Epidermal melanocyte (primary cell): ENCODE measurements around the gene HABP2.

Source experiments
- DNase-seq: peaks from one replicate; pipeline ENCODE4 v3.0.0; 2011; ENCODE audit warnings: low spot score; ENCODE audit not compliant: insufficient read length

Gene HABP2

DNA sequence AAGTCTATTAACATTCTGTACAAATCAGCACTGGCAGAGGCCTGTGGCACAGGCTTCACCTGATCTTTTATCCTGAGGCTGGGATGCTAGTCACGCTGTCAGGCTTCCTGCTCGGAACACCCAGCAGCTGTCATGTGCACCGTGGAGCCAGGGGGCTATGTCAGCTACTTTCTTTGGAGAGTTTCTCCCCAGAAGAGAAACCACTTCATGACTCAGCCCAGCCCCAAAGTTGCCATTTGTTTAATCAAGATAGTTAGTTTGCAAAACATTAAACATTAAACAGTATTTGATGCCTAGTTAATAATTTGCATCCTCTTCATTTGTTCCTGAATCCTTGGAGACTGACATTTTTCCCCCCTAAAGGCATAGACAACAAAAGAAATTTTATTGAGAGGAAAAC lies at the start of gene HABP2:
Gene HABP2 (plus strand): TSS at position 353 of the 400 bp plus-strand sequence. CDS start 69 bp downstream, outside the sequence.
- no peak for DNase-seq

DNA sequence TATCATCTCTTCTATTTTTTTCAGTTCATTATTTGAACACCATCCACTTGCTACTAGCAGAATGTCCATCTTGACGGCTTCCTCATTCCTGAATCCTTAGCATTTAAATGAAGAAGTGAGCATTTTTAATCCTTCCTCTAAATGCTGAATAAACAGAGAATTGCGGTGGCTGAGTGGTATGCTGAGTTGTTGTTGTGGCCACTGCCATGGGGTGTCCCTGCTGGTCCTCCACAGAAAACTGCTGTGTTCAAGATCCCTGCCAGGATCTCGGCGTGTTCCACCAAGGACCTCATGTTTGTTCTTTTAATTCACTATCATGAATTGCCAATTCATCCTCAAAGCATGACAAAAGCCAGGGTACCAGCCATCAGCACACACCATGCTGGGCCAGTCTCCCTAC lies 48.9 kb upstream of the HABP2 start:
- no peak for DNase-seq

DNA sequence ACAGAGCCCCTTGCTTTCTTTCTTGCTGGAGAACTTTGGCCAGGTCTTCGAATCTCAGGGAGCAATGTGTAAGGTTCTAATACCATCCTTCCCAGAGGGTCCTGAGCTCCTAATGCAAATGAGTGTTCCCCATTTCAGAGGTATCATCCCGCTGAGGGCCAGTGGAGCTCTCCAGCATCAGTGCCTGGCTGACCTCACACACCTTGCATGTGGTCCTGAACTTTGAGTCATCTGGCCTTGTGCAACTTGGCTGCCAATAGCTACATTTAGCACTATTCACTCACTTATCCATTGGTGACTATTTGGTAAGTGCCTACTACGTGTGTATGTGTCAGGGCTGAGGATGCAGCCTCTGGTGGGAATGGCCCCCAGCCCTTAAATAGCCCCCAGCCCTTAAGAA lies 48.4 kb upstream of the HABP2 start:
- DNase-seq = no peak

DNA sequence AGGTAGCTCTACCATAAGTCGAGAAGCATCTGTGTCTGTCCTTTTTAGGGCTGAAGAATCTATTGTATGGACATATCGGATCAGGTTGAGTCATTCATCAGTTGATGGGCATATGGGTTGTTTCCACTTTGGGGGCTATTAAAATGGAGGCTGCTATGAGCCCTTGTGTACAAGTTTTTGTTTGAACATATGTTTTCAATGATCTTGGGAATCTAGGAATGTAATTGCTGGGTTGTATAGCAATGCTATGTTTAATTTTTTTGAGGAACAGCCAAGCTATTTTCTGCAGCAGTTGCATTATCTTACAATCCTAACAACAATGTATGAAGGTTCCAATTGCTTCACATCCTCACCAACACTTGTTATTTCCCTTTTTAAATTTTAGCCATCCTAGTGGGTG lies 46.4 kb upstream of the HABP2 start:
- DNase-seq = no peak

DNA sequence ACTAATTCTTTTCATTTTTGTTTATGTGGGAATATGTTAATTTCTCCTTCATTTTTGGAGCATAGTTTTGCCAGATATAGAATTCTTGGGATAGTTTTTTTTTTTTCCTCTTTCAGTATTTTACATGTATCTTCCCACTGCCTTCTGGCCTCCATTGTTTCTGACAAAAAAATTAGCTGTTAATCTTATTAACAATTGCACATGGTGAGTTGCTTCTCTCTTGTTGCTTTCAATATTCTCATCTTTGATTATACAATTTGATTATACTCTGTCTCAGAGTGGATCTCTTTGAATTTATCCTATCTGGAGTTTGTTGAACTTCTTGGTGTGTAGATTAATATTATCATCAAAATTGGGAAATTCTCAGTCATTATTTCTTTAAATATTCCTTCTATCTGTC lies 41.4 kb upstream of the HABP2 start:
- no peak for DNase-seq

DNA sequence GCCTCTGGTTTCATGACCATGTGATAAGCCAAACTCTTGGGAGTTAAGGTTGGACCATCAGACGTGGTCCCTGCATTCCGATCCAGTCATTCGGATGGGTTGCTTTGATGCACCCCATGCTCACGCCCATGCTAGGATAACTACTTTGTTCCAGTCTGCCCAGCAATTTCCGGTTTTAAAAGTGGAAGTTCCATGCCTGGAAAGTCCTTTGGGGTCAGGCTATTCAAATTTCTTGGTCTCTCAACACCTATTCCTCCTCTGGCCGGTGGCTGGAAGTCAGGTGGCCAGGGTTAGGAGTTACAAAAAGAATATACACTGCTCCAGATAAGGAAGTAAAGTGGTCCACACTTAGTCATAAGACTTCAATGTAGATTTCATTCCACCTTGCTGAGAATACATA lies 37.7 kb upstream of the HABP2 start:
- DNase-seq = no peak

DNA sequence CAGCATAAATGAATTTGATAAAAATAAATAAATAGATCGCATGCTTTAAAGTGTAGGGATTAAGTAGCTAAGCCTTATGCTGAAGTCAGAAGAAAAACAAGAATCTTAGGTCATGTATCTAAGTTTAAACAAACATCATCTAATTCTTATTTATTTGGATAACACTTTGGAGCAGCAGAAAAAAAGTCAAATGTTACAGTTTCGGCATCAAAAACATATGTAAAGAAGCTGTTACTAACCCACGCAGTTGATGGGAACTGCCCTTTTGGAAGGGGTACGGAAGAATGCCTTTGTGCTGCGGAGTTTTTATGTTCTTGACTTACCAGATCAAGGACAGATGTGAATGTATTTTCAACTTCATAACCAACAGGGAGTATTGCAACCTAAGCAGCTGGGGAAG lies 37.3 kb upstream of the HABP2 start:
- no peak for DNase-seq

DNA sequence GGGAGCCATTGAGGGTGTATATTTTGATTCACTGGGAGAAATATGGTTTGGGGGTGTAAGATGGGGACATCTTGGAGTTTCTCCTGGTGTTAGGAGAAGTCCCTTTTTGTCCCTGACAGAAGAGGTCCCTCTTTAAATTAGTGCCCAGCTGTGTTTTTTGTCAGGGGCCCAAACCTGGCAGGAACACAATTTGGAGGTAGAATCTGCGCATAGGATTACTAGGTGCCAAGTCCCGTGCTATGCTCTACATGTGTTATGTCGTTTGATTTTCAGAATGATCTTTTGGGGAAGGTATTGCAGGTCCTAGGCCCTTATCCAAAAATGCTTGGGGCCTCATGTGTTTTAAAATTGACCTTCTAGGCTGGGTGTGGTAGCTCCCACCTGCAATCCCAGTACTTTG lies 36.8 kb upstream of the HABP2 start:
- DNase-seq = no peak

DNA sequence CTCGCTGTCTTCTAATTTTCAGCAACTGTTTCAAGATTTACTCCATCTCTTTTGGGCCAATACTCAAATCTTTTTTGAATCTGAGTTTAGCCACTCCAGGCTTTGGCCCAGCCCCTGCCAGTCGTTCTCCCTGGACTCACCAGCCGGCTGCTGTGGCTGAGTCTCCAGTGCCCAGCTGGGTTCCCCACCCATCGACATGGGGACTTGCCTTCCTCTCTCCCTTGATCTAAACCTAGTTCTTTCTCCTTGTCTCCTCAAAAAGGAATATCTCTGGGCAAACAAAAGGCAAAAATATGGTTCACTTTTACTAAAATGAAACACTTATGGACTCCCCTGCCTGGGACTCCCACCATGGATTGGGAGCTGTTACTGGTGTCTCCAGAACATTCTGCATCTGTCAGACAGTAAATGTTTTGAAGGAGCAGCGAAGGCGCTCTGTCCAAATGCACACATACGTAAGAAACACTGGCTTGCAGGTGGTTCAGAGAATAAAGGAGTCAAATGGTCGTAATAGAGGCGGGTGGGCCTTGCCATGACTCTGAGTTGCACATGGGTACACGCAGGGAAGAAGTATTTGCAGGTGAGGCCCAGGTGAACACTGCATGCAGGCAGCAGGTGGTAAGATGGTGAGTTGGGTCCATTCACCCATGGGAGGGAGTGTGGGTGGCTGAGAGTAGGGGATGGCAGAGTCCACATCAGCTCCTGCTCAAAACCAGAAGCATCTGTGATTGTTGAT lies 35.5 kb upstream of the HABP2 start:
- no peak for DNase-seq

DNA sequence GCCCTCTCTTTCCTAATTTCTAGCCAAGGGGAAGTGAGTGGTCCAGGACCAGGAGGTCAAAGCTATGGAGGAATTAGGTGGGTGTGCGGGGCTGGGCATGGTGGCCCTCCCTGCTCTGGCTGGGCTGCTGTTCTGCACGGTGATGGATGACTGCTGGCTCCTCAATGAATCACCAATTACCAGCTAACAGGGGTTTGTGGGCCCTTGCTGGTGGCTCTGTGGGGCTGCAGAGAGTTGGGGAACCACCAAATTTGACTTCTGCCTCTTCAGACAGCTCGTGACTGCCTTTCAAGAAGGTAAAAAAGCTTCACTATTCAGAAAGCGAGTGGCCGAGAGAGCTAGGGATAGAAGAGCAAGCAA lies 35.0 kb upstream of the HABP2 start:
- no peak for DNase-seq

DNA sequence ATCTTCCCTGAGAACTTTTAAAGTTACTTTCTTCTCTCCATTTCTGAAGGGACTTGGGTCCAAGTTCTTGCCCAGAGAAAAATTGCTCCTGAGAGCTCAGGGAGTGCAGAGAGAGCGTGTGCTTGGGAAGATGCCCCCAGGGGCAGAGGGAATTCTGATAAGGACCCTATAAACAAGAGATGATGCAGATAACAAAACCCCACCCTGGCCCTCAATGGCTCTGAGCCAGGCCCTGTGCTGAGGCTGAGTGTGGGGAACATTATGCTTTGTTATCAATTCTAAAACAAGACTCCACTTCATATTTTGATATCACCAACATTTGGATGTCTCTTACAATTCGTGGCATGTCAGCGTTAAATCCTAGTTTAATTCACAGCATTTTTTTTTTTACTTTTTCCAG lies 34.4 kb upstream of the HABP2 start:
- DNase-seq = no peak

DNA sequence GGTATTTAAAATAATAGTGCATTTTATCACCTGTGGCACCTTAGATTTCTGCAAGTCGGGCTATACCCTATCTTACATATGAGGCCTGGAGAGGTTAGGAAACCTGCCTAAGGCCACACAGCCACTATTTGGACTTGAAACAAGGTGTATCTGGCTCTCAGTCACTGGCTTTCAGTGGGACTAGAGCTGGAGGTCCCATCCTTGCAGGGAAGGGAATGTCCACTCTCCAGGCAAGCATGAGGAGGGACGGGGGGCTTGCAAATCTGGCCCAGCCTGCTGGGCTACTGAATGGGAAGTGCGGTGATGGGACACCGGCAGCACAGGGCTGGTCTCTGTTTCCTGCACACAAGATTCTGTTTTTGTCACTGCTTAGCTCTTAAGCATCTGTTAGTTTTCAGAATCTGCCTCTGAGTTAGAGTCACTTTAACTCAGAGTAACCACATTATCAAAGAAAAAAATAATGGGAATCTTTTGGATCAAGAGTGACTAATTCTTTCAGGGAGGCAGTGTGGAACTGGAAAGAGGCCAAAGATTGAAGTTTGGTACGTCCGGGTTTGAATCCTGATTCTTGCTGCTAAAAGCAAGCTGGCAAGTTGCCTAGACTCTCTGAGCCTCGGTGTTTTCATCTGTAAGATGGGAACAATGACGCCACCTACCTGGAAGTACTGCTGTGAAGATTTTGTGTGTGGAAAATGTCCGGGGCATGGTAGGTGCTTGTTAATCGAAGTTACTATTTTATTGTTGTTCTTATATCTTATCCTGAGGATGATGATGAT lies 33.8 kb upstream of the HABP2 start:
- no peak for DNase-seq

DNA sequence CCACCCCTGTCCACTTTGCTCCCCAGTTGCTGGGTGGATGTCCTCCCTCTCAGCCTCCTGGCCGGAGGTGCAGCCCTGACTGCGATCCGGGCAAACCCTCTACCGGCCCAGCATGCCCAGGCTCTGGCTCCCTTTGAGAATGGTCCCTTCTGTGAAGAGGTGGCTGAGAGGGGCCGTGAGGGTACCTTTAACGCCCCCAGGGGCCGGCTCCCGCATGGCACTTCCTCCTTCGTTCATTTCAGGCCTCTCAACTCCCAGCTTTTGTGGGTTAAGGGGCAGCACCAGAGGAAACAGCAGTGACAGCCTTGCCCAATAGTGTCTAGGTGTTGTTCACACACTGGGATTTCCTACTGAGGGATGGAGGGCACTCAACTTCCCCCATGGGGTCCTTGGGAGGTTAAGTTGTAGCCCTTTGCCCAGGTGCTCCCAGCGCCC lies 33.2 kb upstream of the HABP2 start:
- DNase-seq = no peak

DNA sequence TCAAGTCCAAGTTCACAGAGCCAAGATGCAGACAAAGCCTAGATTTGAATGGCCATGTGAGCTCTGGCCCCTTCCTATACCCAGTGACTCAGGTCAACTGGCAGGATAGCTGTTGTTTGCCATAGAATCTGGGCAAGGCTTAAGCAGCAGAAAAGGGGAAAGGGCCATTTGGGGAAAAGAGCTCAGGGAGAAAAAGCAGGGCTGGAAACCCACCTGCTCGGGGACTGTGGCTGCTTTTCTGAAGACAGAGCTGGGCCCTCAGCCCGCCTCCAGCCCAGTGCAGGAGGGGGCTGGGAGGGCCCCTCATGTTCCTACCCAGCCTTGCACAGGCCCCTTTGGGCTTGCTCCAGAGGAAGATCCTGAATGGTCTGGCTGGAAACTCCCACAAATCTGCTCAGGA lies 32.6 kb upstream of the HABP2 start:
- DNase-seq = no peak

DNA sequence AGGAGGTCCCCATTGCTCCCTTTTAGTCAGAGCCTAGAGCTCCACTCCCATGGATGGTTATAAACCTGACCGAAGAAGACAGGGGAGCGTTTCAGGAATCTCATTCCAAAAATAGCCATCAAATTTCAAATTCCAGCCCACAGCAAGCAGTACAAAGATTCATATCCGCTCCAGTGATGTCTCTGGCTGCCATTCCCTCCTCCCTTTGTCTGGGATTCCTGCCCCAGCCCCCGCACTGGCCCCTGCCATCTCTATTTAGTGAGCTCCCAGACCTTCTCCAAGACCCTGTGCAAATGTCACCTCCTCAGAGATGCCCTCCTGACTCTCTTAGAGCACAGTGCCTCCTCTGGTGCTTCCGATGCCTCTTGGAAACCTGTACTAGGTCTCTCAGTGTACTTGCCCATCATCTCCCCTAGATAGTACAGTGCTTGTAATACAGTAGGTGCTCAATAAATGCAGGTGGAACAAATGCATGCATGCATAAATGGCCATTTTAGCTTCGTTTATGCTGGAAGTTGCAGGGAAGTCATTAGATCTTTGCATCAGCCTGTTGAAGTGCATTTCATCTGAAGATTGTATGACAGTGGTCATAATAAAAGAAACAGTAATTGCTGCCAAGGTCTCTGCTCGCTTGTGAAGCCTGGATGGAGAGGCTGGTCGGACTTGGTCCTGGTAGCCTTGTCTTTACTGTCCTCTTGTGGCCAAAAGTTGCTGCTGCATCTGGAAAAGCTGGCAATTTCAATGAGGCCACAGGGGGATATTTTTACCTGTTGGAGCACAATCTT lies 32.0 kb upstream of the HABP2 start:
- DNase-seq = peak; percentile 80

DNA sequence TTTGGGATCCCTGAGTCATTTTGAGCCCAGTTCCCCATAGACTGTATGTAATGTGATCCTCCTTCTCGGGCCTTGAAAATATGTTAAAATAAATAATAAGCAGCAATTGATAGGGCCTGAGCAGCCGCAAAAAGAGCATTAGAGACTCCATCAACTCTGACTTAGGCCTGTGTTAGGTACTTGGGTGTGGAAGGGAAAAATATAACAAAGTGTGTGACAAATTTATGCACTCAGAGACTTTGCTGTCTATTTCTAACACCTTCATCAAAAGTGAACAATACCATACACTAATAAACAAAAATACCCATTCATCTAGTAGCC lies 31.4 kb upstream of the HABP2 start:
- DNase-seq = no peak

DNA sequence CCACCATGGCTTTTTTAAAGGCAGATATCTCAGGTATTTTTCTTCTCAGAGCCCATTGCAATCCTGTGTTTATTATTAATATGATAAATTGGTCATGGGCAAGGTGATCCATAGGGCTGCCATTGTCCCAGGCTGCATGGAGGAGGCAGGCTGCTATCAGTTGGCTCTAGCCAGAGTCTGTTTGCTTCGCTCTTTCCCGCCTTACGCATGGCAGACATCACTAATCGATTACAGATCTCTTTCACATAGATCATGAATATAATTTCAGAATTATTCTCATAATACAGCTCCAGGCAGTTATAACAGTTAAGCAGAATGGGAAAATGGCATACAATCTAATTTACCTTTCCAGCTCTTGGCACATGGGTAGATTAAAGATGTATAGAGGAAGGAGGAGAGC lies 30.4 kb upstream of the HABP2 start:
- DNase-seq = no peak

DNA sequence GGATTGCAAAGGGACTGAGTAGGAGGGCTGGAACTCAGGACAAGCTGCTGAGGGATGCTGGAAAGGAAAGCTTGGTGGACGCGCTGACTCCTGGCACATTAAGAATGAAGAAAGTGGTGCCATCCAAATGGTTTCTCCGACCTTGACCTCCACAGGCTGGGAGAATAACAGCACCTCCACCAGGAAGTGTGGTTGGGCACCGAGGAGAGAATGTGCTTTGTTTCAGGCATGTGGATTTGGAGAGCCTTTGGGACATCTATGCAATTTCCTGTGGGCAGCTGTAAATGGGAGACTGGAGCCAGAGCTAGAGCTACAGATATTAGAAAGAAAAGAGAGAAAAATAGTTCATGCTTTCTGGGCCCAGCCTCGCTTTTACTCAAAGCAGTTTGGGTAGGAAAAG lies 29.8 kb upstream of the HABP2 start:
- DNase-seq = no peak

DNA sequence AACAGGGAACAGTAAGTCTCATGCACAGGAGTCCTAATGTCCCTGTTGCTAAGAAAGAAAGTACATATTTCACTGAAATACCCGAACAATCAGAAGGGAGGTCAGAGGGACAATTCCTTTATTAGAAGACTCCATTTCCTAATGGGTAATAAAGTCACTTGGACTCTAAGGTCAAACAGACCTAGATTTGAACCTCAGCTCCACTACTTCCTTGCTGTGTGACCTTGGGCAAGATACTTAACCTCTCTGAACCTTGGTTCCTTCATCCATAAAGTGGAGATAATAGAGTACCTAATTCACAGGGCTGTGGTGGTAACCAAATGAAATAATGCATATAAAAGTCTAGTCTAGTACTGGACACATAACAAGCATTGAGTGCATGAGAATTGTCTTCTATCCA lies 29.2 kb upstream of the HABP2 start:
- DNase-seq = no peak

DNA sequence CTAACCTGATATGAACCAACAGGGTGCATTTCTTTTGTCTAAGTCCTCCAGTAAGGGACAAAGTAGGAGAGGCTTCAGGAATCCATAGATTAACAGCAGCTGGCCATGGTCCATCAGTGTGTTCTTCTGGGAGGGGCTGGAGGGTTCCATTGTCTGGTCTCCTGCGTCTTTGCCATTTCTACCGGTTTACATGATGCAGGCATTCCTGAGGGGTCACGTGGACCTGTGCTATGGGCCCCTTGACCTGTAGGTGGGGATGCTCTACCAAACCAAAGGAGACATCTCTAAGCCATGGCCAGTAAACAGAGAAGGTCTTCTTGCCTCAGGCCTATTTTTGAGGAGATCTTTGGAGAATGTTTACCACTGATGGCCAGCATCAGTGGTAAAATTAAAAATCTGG lies 28.7 kb upstream of the HABP2 start:
- no peak for DNase-seq

DNA sequence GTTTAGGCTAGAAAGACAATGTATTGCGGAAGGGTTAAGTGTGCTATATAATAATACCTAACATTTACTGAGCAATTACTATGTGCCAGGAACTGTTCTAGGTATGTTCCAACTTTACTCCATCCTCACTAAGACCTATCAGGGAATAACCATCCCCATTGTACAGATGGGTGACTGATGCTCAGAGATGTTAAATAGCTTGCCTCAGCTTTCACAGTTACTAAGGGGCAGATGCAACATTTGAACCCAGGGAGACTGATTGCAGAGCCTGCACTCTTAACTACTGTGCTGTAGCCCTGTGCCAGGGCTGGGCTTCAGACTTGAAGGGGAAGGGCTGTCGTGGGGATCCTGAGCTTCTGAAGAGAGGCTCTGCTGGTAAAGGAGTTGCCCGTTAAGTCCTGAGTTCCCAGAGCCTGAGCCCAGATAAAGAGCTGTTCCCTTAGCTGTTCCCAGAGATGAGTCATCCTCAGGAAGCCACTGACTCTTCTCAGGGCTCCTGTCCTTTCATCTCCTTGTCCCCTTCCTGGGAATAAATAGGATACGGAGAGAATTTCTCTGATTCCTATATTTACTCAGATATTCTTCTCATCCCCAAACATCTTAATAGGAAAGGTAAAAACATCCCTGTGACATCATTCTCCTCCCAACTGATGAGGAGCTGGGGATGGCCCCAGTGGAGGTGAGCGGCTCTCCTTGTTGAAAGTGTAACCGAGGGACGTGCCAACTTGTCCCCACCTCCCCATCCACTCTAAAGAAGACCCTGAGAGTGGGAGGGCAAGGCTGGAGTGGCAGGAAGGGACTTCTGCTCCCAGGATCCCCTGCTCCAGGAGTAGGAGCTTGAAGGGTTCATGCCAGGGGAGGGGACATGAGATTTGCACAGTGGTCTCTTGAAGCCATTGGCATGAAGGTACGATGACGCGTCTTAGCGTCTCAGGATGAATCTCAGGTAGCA lies 28.0 kb upstream of the HABP2 start:
- no peak for DNase-seq
